Stimulated activated CD4-positive, alpha-beta T cell treated with anti-CD3 and anti-CD28 coated beads, Interleukin-12 subunit alpha, Interleukin-12 subunit beta, amount 100 ng/mL, for 4 hours (primary cell): ENCODE data around the gene METTL16.
"Not testable (repeated sequence)": the region's sequence is repeated elsewhere in the genome, so short reads cannot be mapped to it uniquely, and the experiment has no call there.

Experiments used
- DNase-seq: peaks from one replicate; pipeline ENCODE4 v3.0.0-alpha.2; 2020

METTL16 gene

GRCh38 chr17:2502871-2503580 is 8.7 kb downstream of the METTL16 start:
- DNase-seq = no peak

- no peak for DNase-seq
Observed at GRCh38 chr17:2500446-2500845, 11.2 kb downstream of the METTL16 start.

- not testable (repeated sequence) for DNase-seq
Observed at GRCh38 chr17:2489286-2489685, 22.4 kb downstream of the METTL16 start.

- DNase-seq = no peak
Observed at GRCh38 chr17:2487306-2487705, 24.4 kb downstream of the METTL16 start.

- not testable (repeated sequence) for DNase-seq
Observed at GRCh38 chr17:2486709-2487108, 25.0 kb downstream of the METTL16 start.

- DNase-seq = no peak
Observed at GRCh38 chr17:2485970-2486369, 25.7 kb downstream of the METTL16 start.

GRCh38 chr17:2485543-2485942 is 26.1 kb downstream of the METTL16 start:
- no peak for DNase-seq

GRCh38 chr17:2484876-2485275 is 26.8 kb downstream of the METTL16 start:
- no peak for DNase-seq

GRCh38 chr17:2483084-2483483 is 28.6 kb downstream of the METTL16 start:
- DNase-seq = no peak

- no peak for DNase-seq
Observed at GRCh38 chr17:2482218-2482617, 29.5 kb downstream of the METTL16 start.

GRCh38 chr17:2481760-2482159 is 29.9 kb downstream of the METTL16 start:
- no peak for DNase-seq

- no peak for DNase-seq
Observed at GRCh38 chr17:2478458-2478857, 33.2 kb downstream of the METTL16 start.

- no peak for DNase-seq
Observed at GRCh38 chr17:2475056-2475455, 36.6 kb downstream of the METTL16 start.

- DNase-seq = no peak
Observed at GRCh38 chr17:2474371-2474770, 37.3 kb downstream of the METTL16 start.

GRCh38 chr17:2468270-2468669 is 43.4 kb downstream of the METTL16 start:
- DNase-seq = no peak

- DNase-seq = no peak
Observed at GRCh38 chr17:2466931-2467330, 44.8 kb downstream of the METTL16 start.

GRCh38 chr17:2462481-2462880 is 49.2 kb downstream of the METTL16 start:
- no peak for DNase-seq

GRCh38 chr17:2459917-2460271 is 51.8 kb downstream of the METTL16 start:
- DNase-seq = no peak

GRCh38 chr17:2457913-2458312 is 53.8 kb downstream of the METTL16 start:
- no peak for DNase-seq

- DNase-seq = no peak
Observed at GRCh38 chr17:2456475-2456874, 55.2 kb downstream of the METTL16 start.

- DNase-seq = no peak
Observed at GRCh38 chr17:2455956-2456355, 55.7 kb downstream of the METTL16 start.

GRCh38 chr17:2453866-2454265 is 57.8 kb downstream of the METTL16 start:
- DNase-seq = no peak

- no peak for DNase-seq
Observed at GRCh38 chr17:2453325-2453724, 58.4 kb downstream of the METTL16 start.

- DNase-seq = no peak
Observed at GRCh38 chr17:2452216-2452750, 59.4 kb downstream of the METTL16 start.

GRCh38 chr17:2450016-2450650 is 61.6 kb downstream of the METTL16 start:
- no peak for DNase-seq
